ENCODE measurements around the gene IL27RA.

- no peak for TF ChIP-seq CTCF (IDR thresholded peaks at IDR 0.05)
- TF ChIP-seq POLR2A (IDR thresholded peaks at IDR 0.05): no peak
- no peak for TF ChIP-seq POLR2AphosphoS5 (IDR thresholded peaks at IDR 0.05)
These were observed 4.1 kb downstream of the IL27RA start for GRCh38 chr19:14035706-14036105.

Data from stomach (tissue), 4 donors.